HG02588 (cell line): ENCODE measurements around the gene ACLY.
"Not testable (repeated sequence)": the region's sequence is repeated elsewhere in the genome, so short reads cannot be mapped to it uniquely, and the experiment has no call there.

Experiments
- ATAC-seq: cut with Tn5 transposase; IDR thresholded peaks from one replicate; pipeline ENCODE4 v1.9.1; 2021; ENCODE audit warnings: mild to moderate bottlenecking, moderate library complexity; ENCODE audit not compliant: unreplicated experiment

The ACLY gene

DNA sequence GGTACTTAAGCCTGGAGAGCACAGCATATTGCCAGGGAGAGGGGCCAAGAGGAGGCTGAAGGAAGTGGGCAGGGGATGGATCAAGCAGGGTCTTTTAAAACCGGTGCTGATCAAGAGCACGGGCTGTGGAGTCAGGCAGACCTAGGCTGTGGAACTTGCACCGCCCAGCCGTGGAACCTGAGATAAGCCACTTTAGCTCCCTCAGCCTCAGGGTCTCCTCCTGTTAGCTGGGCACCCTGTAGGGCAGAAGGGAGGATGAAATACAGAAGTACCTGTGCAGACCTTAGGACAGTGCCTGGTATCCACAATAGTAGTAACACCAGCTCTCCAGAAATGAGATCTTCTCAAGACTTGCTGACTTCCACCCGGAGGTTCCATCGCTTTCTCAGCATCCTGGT, 20.9 kb upstream of the ACLY start:
- no peak for ATAC-seq

DNA sequence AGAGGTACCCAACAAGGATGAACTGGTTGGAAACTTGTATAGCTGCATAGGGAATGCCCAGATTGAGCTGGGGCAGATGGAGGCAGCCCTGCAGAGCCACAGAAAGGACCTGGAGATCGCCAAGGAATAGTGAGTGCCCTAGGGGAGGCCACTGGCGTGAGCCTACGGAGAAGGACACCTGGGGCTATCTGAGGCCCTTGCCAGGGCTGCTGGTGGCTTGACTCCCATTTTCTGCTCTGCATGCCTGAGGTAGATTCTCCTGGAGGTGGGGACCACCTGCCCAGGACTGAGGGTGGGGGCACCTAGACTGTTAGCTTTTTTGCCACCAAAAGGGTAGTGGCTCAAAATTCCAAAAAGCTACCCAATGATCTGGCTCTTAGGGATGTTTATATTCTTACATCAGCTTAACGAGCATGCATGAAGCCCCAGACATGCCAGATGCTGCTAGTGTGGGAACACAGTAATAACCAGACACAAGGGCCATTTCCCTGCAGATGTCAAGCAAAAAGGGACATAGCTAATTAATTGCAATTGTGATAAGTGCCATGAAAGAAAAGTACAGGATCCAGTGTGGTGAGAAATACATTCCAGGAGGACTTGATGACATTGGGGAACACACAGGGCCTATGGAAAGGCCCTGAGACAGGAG, 20.4 kb upstream of the ACLY start:
- ATAC-seq = no peak

DNA sequence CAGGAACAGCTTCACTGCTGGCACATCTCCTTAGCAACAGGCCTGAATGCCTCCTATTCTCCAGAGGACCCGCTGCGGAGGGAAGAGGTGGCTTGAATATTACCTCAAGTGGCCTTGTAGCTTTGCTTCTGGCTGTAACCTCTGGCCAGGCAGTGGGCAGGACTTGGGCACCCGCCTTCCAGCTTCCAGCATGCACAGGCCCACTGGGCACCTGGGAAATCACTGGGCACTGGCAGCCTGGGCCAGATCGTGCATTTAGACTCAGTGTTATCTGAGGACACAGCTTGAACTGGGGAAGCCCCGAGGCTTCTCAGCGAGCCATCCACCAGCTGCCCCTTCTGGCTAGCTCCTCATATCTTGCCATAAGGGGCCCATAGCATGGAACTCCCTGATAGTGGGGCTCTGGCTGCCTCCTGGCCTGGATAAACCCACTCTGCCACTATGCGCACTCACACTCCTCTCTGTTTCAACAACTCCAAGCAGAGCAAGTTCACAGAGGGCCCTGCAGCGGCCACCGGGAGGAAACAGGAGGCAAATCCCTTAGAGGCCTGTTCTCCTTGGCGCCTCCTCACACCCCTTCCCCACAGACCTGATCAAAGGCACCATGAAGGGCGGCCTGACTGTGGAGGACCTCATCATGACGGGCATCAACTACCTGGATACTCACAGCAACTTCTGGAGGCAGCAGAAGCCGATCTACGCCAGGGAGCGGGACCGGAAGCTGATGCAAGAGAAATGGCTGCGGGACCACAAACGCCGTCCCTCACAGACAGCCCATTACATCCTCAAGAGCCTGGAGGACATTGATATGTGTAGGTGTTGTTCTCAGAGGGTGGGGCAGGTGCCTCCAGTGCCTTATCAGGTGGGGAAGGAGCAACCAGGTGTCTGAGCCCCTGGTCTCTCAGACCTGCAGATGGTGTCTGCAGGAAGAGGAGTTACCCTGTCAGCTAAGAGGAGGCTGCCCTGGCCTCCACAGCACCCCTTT, 19.5 kb upstream of the ACLY start:
- no peak for ATAC-seq

DNA sequence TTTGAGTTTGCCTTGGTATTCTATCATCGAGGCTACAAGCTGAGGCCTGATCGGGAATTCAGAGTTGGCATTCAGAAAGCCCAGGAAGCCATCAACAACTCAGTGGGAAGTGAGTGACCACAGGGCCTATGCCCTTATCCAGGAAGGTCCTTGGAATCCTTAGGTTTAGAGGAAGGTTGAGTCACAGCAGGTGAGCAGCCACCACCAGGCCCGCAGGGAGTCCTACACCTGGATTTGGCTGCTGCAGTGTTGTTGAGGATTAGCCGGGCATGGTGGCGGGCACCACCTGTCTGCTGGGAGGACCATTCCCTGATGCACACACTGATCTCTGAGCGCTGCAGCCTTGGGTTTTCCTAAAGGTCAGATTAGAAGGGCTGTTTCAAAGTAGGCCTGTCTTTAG, 16.9 kb upstream of the ACLY start:
- no peak for ATAC-seq

DNA sequence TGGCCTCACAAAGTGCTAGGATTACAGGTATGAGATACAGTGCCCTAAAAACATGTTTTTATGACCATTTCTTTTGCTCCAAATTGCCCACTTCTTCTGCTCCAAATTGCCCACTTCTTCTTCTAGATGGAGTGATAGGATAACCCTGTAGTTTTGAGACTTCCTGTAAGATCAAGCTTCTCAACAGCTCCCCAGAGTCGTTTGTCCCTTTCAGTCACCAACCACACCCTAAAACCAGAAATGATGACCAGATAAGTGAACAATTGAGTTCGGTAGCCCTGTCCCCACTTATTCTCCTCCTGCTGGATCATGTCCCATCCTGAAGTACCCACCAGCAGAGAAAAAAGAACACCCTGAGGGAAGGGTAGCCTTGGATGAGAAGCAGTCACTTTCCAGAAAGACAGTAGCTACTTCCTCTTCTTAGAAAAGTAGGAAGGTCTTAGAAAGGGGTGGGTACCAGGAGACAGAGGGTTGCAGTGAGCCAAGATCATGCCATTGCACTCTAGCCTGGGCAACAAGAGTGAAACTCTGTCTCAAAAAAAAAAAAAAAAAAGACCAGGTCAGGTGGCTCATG, 14.2 kb upstream of the ACLY start:
- no peak for ATAC-seq

DNA sequence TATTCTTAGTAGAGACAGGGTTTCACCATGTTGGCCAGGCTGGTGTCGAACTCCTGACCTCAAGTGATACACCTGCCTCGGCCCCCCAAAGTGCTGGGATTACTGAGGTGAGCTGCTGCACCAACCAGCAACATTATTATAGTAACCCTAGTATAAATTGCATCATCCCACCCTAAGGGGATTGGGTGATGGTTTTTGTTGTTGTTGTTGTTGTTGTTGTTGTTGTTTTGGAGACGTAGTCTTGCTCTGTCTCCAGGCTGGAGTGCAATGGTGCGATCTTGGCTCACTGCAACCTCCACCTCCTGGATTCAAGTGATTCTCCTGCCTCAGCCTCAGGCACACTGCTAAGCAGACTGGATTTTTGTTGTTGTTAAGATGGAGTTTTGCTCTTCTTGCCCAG, 13.0 kb upstream of the ACLY start:
- ATAC-seq = not testable (repeated sequence)

DNA sequence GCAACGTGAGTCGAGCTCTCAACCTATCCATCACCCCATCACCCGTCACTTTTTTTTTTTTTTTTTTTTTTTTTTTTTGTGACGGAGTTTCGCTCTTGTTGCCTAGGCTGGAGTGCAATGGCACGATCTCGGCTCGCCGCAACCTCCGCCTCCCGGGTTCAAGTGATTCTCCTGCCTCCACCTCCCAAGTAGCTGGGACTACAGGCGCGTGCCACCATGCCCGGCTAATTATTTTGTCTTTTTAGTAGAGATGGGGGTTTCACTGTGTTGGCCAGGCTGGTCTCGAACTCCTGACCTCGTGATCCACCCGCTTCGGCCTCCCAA, 12.0 kb upstream of the ACLY start:
- ATAC-seq = peak; percentile 3

DNA sequence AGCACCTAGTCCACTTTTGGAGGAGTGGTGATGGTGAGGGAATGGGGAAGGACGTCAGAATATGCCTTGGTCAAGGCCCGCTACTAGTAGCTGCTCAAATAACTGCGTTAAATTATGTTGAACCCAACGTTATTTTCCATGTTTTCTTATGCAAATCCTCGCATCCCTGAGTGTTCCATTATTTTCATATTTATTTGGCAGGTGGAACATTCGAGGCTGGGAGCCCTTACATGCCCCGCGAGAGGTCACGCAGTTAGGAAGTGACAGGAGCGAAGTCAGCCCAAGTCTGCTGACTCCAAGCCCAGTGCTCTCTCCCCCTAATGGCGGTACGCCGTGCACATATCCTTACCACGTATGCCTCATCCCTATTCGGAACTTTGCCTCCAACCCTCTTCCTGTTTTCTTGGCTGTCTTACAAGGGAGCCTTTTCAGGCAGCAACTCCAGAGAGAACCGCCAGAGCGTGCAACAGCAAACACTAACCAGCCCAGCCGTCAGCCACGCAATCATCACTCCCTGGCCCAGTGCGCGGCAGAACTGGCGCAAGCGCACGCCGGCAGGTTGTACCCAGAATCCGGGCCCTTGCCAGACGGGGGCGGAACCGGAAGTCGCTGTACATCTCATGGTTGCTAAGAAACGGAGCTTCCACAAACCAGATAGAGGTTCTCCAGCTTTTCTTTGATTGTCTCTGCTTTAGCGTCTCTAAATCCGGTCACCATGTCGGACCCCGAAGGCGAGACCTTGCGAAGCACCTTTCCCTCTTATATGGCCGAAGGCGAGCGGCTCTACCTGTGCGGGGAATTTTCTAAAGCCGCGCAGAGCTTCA, 11.5 kb upstream of the ACLY start, which contains the start of gene ODAD4:
Gene ODAD4 (plus strand): TSS at position 609 of the 824 bp plus-strand sequence. CDS start 107 bp downstream, at position 716.
- peak; percentile 89 for ATAC-seq

DNA sequence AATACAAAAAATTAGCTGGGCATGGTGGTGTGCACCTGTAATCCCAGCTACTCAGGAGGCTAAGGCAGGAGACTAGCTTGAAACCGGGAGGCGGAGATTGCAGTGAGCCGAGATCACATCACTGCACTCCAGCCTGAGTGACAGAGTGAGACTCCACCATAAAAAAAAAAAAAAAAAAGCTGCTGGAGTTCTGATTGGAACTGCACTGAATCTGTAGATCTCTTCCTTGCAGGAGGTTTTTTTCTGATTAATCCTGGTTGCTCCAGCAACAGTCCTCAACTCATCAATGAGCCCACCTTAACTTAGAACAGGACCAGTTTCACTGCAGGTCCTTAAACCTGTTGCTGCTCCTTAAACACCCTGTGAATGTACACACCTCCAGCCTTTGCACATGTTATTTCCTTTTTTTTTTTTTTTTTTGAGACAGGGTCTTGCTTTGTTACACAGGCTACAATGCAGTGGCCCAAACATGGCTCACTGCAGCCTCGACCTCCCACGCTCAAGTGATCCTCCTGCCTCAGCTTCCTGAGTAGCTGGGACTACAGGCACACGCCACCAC, 10.0 kb upstream of the ACLY start:
- ATAC-seq = no peak

DNA sequence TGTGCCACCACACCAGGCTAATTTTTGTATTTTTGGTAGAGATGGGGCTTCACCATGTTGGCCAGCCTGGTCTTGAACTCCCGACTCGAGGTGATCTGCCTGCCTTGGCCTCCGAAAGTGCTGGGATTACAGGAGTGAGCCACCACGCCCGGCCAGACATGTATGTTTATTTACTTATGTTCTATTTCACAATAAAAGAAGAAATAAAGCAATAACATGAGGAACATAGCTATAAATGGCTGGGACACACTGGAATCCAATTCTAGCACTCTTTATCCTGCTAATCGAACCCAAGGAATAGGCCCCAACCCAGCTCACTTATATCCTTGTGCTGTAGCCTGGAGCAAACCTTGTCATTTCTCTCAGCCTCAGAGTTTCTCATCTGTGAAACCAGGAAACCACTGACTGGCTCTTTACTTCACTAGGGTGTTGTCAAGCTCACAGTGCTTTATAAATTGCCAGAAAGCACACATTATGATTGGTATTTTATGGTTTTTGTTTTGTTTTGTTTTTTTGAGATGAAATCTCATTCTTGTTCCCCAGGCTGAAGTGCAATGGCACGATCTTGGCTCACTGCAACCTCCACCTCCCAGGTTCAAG, 7.3 kb upstream of the ACLY start:
- ATAC-seq = no peak

DNA sequence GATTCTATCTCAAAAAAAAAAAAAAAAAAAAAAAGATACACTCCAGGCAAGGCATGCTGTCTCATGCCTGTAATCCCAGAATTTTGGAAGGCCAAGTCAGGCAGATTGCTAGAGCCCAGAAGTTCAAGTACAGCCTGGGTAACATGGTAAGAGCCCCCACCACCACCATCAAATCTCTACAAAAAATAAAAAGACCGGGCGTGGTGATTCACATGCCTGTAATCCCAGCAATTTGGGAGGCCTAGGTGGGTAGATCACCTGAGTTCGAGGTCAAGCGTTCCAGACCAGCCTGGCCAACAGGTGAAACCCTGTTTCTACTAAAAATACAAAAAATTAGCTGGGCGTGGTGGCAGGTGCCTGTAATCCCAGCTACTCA, 1.8 kb upstream of the ACLY start:
- no peak for ATAC-seq

DNA sequence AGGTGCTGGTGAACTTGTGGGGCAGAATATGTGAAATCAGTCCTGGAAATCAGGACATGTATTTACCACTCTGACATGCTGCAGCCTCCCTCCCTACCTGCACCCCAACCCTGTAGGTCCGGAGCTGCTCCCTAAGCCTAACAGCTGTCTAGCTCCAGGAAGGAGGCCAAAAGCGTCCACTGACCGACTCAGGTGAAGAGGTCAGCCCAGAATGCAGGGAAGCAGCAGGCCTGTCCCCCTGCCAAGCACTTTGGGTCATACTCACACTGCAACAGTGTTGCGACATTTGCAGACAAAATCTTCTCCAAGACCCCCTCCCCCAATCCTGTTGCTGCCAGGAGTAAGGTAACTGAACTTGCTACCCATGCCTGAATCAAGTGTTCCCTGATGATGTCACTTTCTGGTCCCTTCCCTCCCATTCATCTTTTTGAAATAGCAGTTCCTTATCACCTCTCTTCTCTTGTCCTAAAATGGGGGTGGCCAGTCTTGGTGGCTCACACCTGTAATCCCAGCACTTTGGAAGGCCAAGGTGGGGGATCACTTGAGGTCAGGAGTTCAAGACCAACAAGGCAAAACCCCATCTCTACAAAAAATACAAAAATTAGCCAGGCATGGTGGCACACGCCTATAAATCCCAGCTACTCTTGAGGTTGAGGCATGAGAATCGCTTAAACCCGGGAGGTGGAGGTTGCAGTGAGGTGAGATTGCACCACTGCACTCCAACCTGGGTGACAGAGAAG, 1.3 kb upstream of the ACLY start:
- ATAC-seq = no peak

DNA sequence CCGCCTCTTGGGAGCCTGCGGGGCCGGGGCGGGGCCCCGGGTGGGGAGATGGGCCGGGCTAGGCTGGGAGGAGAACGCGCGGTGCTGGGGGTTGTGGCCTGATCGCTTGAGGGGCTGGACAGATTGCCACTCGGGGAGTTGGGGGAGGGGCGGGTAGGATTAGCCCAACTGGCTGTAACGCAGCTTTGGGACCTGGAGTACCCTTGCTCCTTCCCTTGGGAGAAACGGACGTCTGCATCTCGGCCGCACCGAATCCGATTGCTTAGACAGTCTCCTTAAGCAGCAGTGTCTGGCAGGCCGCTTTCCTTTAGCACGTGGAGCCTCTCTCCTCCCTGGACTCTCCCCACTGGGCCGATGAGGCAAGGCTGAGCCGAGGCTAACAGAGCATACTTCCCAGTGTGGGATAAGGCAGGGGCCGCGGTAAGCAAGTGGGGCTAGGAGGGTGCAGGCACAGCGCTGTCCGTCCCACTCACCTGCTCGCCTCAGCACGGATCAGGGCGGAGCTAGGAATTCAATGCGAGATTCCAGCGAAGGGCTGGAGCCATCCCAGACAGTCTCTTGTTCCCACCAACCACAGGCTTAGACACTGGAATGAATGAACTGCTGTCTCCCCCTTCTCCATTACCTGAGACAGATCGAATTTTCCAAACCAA, 540 bp upstream of the ACLY start:
- peak; percentile 5 for ATAC-seq

DNA sequence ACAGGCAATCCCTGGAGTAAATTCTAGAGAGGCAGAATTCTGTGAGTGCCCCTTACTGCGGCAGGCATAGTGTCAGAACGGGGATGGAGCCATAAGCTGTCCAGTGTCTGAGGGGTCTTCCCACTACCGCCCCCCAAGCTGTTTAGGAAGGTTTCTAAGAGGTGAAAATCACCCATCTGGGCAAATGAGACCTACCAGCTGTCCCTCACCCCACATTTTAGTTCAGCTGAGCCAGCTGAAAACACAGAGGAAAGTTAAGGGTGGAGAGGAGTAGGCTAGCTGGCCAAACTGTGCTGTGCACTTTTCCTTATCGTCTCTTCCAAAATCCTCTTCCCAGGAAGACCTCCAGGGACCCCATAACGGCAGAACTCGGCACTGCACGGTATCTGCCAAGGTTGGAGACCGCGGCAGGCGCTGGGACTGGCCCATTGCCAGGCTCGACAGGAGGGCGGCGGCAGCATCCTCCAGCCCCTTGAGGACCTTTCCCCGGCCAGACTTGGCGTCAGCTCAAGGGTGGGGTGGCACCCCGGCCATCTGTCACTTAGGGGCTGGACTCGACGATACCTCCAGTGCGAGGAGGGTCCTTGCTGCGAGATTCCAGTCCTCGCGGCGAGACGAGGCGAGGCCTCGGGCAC, 955 bp downstream of the ACLY start:
- ATAC-seq = no peak

DNA sequence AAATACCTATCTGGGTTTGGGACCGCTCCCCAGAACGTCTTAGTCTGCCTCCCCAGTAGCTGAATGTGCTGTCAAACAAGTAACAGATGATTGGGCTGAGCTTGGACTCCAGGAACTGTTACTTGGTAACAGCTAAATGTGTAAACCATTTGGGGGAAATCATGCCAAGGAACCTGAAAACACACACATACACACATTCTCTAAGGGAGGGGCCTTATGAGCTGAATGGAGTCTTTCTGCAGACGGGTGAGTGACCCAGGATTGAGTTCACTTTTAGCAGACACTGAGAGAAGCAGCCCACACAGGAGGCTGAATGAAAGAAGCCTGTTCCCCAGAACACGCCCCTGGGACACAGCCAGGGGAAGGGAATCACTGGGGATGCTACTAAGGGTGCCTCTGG, 1.6 kb downstream of the ACLY start:
- no peak for ATAC-seq

DNA sequence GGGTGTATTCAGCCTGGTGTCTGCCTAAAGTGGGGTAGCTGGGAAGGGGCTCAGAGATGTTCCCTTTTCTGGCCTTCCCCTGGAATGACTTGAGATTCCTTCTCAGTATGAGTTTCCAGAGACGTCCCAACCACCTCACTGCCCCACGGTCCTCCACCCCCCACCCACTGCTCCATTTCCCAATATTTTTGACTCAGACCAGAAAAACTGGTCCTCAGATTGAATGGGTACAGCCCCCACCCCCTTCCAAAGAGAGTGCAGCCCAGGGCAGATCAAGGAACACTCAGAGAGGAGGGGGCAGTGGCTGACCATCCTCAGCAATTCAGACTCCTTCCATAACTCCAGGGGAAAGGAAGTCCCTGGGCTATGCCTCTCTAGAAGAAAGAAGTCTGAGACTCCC, 3.2 kb downstream of the ACLY start:
- no peak for ATAC-seq

DNA sequence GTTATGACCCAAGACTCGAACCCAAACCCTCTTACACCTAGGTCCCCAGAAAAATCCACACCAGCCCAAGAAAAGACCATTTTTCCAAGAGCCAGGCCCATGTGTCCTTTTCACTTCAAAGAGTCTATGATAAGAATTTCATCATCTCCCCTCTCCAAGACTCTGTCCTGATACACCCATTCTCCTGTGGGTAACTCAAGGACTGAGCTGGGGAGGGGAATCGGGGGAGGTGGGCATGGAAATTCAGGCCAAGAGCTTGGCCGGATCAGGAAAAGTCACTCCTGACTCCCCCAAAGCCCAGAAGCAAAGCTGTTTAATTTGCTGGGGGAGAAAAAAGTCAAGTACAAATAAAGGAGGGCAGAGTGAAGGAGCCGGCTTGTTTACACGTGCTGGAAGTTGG, 3.7 kb downstream of the ACLY start:
- no peak for ATAC-seq

DNA sequence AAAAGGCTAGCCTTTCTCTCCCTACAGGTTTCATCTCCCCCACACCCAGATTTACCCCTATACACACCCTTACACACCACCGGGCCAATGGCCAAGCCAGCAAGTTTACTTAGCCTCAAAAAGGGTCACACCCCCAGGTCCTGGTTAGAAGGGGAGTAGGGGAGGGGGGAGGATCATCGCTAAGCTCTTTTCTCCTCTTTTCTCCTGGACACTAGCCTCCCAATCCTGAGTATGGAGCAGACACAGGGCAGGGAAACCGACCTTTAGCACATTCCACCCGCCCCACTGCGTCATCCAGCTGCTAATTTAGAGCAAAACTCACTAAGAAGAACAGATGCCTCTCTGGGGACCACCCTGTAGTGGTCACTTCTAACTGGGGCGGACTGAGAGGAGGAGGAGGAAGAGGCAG, 4.4 kb downstream of the ACLY start:
- ATAC-seq = no peak

DNA sequence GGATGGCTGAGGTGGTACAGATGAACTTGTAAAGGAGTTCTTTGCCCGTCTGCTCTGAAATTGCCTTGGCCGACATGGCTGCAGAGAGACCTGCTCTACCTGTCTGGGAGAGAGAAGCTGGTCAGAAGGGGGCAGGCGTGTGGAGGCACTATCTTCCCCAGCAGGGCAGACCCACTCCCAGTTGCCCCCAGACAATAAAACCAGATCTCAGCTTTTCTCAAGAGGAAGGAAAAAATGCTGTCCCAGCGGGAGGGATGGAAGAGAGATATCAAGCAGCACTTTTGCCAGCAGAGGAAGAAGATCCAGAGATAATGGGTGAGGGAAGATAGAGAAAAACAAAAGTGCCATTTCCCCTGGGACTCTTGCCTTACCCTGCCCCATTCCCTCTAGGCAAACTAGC, 5.0 kb downstream of the ACLY start:
- no peak for ATAC-seq
